Measurements from ENCODE around the gene QSOX1.
"Not testable (repeated sequence)": the region's sequence is repeated elsewhere in the genome, so short reads cannot be mapped to it uniquely, and the experiment has no call there.

Gene QSOX1

GRCh38 chr1:180192172-180192571 lies 37.5 kb downstream of the QSOX1 start:
- DNase-seq: no peak

- no peak for DNase-seq
Measured at GRCh38 chr1:180193141-180194047, 38.7 kb downstream of the QSOX1 start.

GRCh38 chr1:180194048-180194425 lies 39.4 kb downstream of the QSOX1 start:
- no peak for DNase-seq

- DNase-seq: no peak
Measured at GRCh38 chr1:180194546-180195207, 40.0 kb downstream of the QSOX1 start.

GRCh38 chr1:180195401-180195800 lies 40.7 kb downstream of the QSOX1 start:
- no peak for DNase-seq

GRCh38 chr1:180195916-180196315 lies 41.2 kb downstream of the QSOX1 start:
- DNase-seq: no peak

GRCh38 chr1:180196436-180197003 lies 41.9 kb downstream of the QSOX1 start:
- no peak for DNase-seq

GRCh38 chr1:180197231-180197630 lies 42.6 kb downstream of the QSOX1 start:
- no peak for DNase-seq

GRCh38 chr1:180198196-180198595 lies 43.5 kb downstream of the QSOX1 start:
- no peak for DNase-seq

- DNase-seq: no peak
Measured at GRCh38 chr1:180198611-180199010, 43.9 kb downstream of the QSOX1 start.

- DNase-seq: no peak
Measured at GRCh38 chr1:180199018-180199417, 44.3 kb downstream of the QSOX1 start.

- no peak for DNase-seq
Measured at GRCh38 chr1:180201451-180202200, 47.0 kb downstream of the QSOX1 start.

GRCh38 chr1:180202588-180202987 lies 47.9 kb downstream of the QSOX1 start:
- not testable (repeated sequence) for DNase-seq

- DNase-seq: no peak
Measured at GRCh38 chr1:180204231-180204630, 49.6 kb downstream of the QSOX1 start.

GRCh38 chr1:180206581-180206980 lies 51.9 kb downstream of the QSOX1 start:
- no peak for DNase-seq

GRCh38 chr1:180208264-180208663 lies 53.6 kb downstream of the QSOX1 start:
- DNase-seq: no peak

- no peak for DNase-seq
Measured at GRCh38 chr1:180210008-180210620, 55.4 kb downstream of the QSOX1 start.

- DNase-seq: no peak
Measured at GRCh38 chr1:180211156-180211859, 56.6 kb downstream of the QSOX1 start.

GRCh38 chr1:180211860-180212229 lies 57.2 kb downstream of the QSOX1 start:
- DNase-seq: no peak

- no peak for DNase-seq
Measured at GRCh38 chr1:180213401-180214170, 58.9 kb downstream of the QSOX1 start.
